ENCODE measurements around the gene TEX19. TPM values are rescaled to one million over a fixed set of nuclear protein-coding genes. Genes with fewer than 3 reads are reported as not detected.

TEX19 gene
- total and polyA plus RNA-seq, 2 of the 8 experiments (the other 6 are each of a cell fraction or from before 2014, with no cell fraction given) = 0.54 to 0.80 TPM

DNA sequence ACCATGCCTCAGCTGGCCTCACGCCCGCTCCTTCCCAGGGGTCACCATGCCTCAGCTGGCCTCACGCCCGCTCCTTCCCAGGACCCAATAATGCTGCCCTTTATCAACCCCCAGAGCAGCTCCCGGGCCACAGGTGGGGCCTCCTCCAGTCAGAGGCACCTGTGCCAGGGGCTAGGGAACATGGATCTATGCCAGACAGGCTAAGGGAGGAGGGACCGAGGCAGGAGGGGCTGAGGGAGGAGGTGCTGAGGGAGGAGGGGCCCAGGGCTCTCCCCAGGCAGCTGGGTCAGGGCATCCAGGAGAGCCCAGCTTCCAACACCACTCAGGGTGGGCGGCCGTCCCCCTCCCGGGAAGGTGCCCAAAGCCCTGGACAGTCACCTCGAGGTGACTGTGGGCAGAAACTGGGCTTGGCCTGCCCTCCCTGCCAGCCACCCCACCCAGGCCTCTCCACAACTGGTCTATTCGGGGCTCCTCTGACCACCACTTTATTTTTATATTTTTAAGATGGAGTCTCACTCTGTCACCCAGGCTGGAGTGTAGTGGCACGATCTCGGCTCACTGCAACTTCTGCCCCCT, 31.9 kb downstream of the TEX19 start:
- no peaks in the 10 kb centered on the region for H4K20me1 ChIP-seq (replicated peaks in 1 of 2; ENCODE audit: control insufficient read depth in 1 of 2, insufficient read depth in 2 of 2, low read length in 2 of 2)
- no peaks in the 10 kb centered on the region for H3K27me3 ChIP-seq (replicated peaks in 1 of 4; ENCODE audit: control insufficient read depth in 3 of 4, extremely low read depth in 1 of 4, insufficient read depth in 3 of 4, low read length in 3 of 4)
- ChIA-PET POLR2A (ENCODE audit: partially characterized antibody) (no interaction called here), CTCF (ENCODE audit: partially characterized antibody) (interaction anchor here (1.2 kb wide), 1 partner anchor 18 kb away, joined by 5 read pairs; no protein-coding TSS in a partner anchor)
- H2BK5ac ChIP-seq (ENCODE audit: low read depth, low read length) = no peak overlapping the region
- H3K9ac ChIP-seq (replicated peaks in 1 of 4; ENCODE audit: extremely low read depth in 1 of 4, low read depth in 3 of 4, low read length in 3 of 4) = no peak overlapping the region
- no peak overlapping the region for H2AFZ ChIP-seq (ENCODE audit: low read length)
- no peak overlapping the region for H2BK12ac ChIP-seq (ENCODE audit: low read depth, low read length)
- H4K8ac ChIP-seq (ENCODE audit: extremely low read depth, insufficient read depth, low read length) = no peak overlapping the region
- H3K23ac ChIP-seq (ENCODE audit: insufficient read length) = no peak overlapping the region
- no peaks in the 10 kb centered on the region for H3K23me2 ChIP-seq (ENCODE audit: low read depth, low read length)
- H4K5ac ChIP-seq (ENCODE audit: insufficient read length, low read depth, low read length) = no peak overlapping the region
- no peaks in the 10 kb centered on the region for H3K79me1 ChIP-seq (ENCODE audit: low read depth, low read length)
- peaks cover 0 to 4% (median 0%) of the 10 kb centered on the region in 4 experiments; a peak in 1 of 7 replicates for H3K4me1 ChIP-seq (replicated peaks in 1 of 4; ENCODE audit: control insufficient read depth in 3 of 4, insufficient read depth in 4 of 4, low read length in 3 of 4)
- H2BK20ac ChIP-seq (ENCODE audit: low read length) = no peak overlapping the region
- DNase-seq (ENCODE audit: low read depth in 1 of 2, low spot score in 2 of 2) (no peak), FAIRE-seq (no peak)
- no peak overlapping the region for H3K4me2 ChIP-seq (ENCODE audit: insufficient read depth in 1 of 2, low read depth in 2 of 2, low read length in 2 of 2)
- no peak overlapping the region for H3K56ac ChIP-seq (replicated peaks; ENCODE audit: insufficient read length, low read depth, low read length)
- H3K36me3 ChIP-seq (ENCODE audit: control insufficient read depth in 2 of 4, insufficient read depth in 4 of 4, low read length in 3 of 4) = 0 out of 8 replicates have a peak, but pooled peaks cover 0 to 2% (median 0%) of the 10 kb centered on the region in 4 experiments
- H3K14ac ChIP-seq (ENCODE audit: insufficient read length) = no peak overlapping the region
- no peak overlapping the region for H2BK120ac ChIP-seq (replicated peaks; ENCODE audit: low read depth, low read length)
- H2BK15ac ChIP-seq (ENCODE audit: low read length) = no peak overlapping the region
- no peak overlapping the region for H4K91ac ChIP-seq (replicated peaks; ENCODE audit: insufficient read length, low read length)
- no peak for TF ChIP-seq KDM1A (IDR thresholded peaks at IDR 0.05; ENCODE audit: borderline replicate concordance, low read length)
- TF ChIP-seq, protein P1, sequence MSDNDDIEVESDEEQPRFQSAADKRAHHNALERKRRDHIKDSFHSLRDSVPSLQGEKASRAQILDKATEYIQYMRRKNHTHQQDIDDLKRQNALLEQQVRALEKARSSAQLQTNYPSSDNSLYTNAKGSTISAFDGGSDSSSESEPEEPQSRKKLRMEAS (IDR thresholded peaks at IDR 0.05) = no peak
- TF ChIP-seq TEAD4 (IDR thresholded peaks at IDR 0.05; ENCODE audit: low read depth, low read length) = no peak
- TF ChIP-seq SAP30 (IDR thresholded peaks at IDR 0.05; ENCODE audit: insufficient read depth, insufficient replicate concordance, low read length) = no peak
- TF ChIP-seq HDAC2 (IDR thresholded peaks at IDR 0.05; ENCODE audit: borderline replicate concordance in 1 of 2, low read depth in 2 of 2, low read length in 2 of 2) = no peak
- TF ChIP-seq SP2 (IDR thresholded peaks at IDR 0.05; ENCODE audit: low read length) = no peak
- no peak for TF ChIP-seq RBBP5 (IDR thresholded peaks at IDR 0.05; ENCODE audit: borderline replicate concordance, low read depth, low read length)
- no peak for TF ChIP-seq POLR2A (IDR thresholded peaks at IDR 0.05; ENCODE audit: control extremely low read depth in 1 of 2, low read depth in 2 of 2, low read length in 2 of 2)
- TF ChIP-seq SIX5 (IDR thresholded peaks at IDR 0.05; ENCODE audit: low read depth, low read length) = no peak
- TF ChIP-seq NRF1 (IDR thresholded peaks at IDR 0.05; ENCODE audit: low read depth, low read length) = no peak
- TF ChIP-seq GABPA (IDR thresholded peaks at IDR 0.05; ENCODE audit: borderline replicate concordance, insufficient read depth, low read length) = no peak
- no peak overlapping the region for H3K27ac ChIP-seq (ENCODE audit: low read depth, low read length)
- no peaks in the 10 kb centered on the region for H3K9me3 ChIP-seq (ENCODE audit: insufficient read depth in 2 of 2, low read depth in 1 of 2, low read length in 1 of 2)
- H3K18ac ChIP-seq (ENCODE audit: extremely low read depth, low read length) = no peak overlapping the region
- H2AK5ac ChIP-seq (ENCODE audit: low read depth, low read length) = no peak overlapping the region
- no peaks in the 10 kb centered on the region for H3K79me2 ChIP-seq (ENCODE audit: control insufficient read depth in 1 of 2, insufficient read depth in 2 of 2, low read length in 2 of 2)
- no peak overlapping the region for H3K4me3 ChIP-seq (ENCODE audit: extremely low read depth in 1 of 4, insufficient read depth in 2 of 4, low read depth in 3 of 4, low read length in 4 of 4)
- H3K4ac ChIP-seq (replicated peaks; ENCODE audit: insufficient read length, low read depth, low read length) = no peak overlapping the region
- 91% methylated on average over 9 of the region's 13 CpGs; no CpG with 5 or more reads in 1 of the 2 experiments for WGBS, 2 experiments (ENCODE audit: extremely low coverage in 1 of 2, insufficient coverage in 1 of 2, insufficient read length in 1 of 2, insufficient replicate concordance in 2 of 2, low coverage in 1 of 2, low lambda C conversion rate in 2 of 2, missing lambda C conversion rate in 1 of 2)
